Testis (tissue), 3 donors: ENCODE data around the gene CCPG1. TPM values are rescaled to one million over a fixed set of nuclear protein-coding genes. Genes with fewer than 3 reads are reported as not detected.
A peak's percentile ranks its signal among the peaks of the same experiment; 100 is the strongest.
"Not testable (repeated sequence)": the region's sequence is repeated elsewhere in the genome, so short reads cannot be mapped to it uniquely, and the experiment has no call there.

Source experiments
- DNase-seq: peaks from one replicate; pipeline ENCODE4 v3.0.0-alpha.2; 2019
- H3K27ac ChIP-seq, 2 donors: fragments of 200-600 bp; sonication (generic); one replicate each; pipeline ENCODE4 v1.5.1; 2019
- H3K27me3 ChIP-seq: fragments of 200-600 bp; sonication (generic); one replicate; pipeline ENCODE4 v1.5.1; 2019
- H3K36me3 ChIP-seq: fragments of 200-600 bp; sonication (generic); one replicate; pipeline ENCODE4 v1.5.1; 2017; ENCODE audit warnings: low read depth; ENCODE audit errors: missing control alignments
- H3K4me1 ChIP-seq: fragments of 200-600 bp; sonication (generic); one replicate; pipeline ENCODE4 v1.5.1; 2019
- H3K4me3 ChIP-seq, 2 donors: fragments of 200-600 bp; sonication (generic); one replicate each; pipeline ENCODE4 v1.5.1; 2017 to 2019
- H3K9me3 ChIP-seq: fragments of 200-600 bp; sonication (generic); one replicate; pipeline ENCODE4 v1.5.1; 2017
- CTCF ChIP-seq, 3 experiments: fragments of 450-650 bp in 2 of 3; fragments of 200-600 bp in 1 of 3; sonication (generic) in 1 of 3; IDR thresholded peaks; one replicate each; pipeline ENCODE4 v1.5.1; 2016 to 2019; ENCODE audit warnings: antibody characterized with exemption in 3 of 3, mild to moderate bottlenecking in 2 of 3, moderate library complexity in 1 of 3
- POLR2A ChIP-seq: fragments of 450-650 bp; IDR thresholded peaks from one replicate; pipeline ENCODE4 v1.6.1; 2017; ENCODE audit warnings: antibody characterized with exemption, mild to moderate bottlenecking, moderate library complexity
- WGBS, 2 donors: methylation state at CpG; one replicate each; pipeline ENCODE4 v1.1.5; 2018; 5-methylcytosine and 5-hydroxymethylcytosine counted together
- intact Hi-C: fragments of 100-400 bp; cut with DNase I; formaldehyde crosslinking; loops from one replicate; pipeline ENCODE4 v1.15.1; 2023; ENCODE audit warnings: low total_unique reads
- polyA plus RNA-seq: library from polyadenylated mRNA; stranded (reverse); fragments of 350-450 nt; fragmentation: Illumina TruSeq; extraction: RNeasy Lipid Tissue Mini Kit (QIAGEN cat#74804); gene quantifications from one replicate; pipeline ENCODE4 v1.2.3, GENCODE V29; 2014; ENCODE audit warnings: low read depth, low replicate concordance; ENCODE audit not compliant: insufficient read depth
- total RNA-seq, 2 donors: library from RNA; depleted of rRNA; stranded (reverse); fragments of >200 nt; gene quantifications; one replicate each; pipeline ENCODE4 v1.2.3, GENCODE V29; 2016

CCPG1 gene
- total and polyA plus RNA-seq, 3 donors from 2014 or later, result 21.6 to 37.1 (median 25.6) TPM

- Histone ChIP-seq H3K36me3 (no peaks in the 10 kb centered on the region), H3K4me3 (peak overlapping the region; percentile 72 to 89), H3K4me1 (no peaks in the 10 kb centered on the region), H3K27ac (peak overlapping the region; percentile 80 to 86), H3K9me3 (no peaks in the 10 kb centered on the region), H3K27me3 (no peaks in the 10 kb centered on the region)
- no peak for DNase-seq
- WGBS, 2 donors, result 1 to 2% methylated on average over 10 to 20 of the region's 20 CpGs
- intact Hi-C loops, result no loop called here
- TF ChIP-seq CTCF (IDR thresholded peaks at IDR 0.05) (no peak), POLR2A (no peak)
Measured at GRCh38 chr15:55407498-55408011, 604 bp downstream of the CCPG1 start.

GRCh38 chr15:55403531-55403930, 4.6 kb downstream of the CCPG1 start:
- intact Hi-C loops, result no loop called here
- no peaks in the 10 kb centered on the region for H3K4me1 ChIP-seq
- DNase-seq, result no peak

GRCh38 chr15:55402707-55403106, 5.5 kb downstream of the CCPG1 start:
- no peaks in the 10 kb centered on the region for H3K4me1 ChIP-seq
- TF ChIP-seq POLR2A, result no peak
- TF ChIP-seq CTCF (IDR thresholded peaks at IDR 0.05), result no peak
- no peak for DNase-seq
- no peaks in the 10 kb centered on the region for H3K9me3 ChIP-seq
- H3K27me3 ChIP-seq, result no peaks in the 10 kb centered on the region
- no peak overlapping the region for H3K4me3 ChIP-seq
- intact Hi-C loops, result no loop called here
- no peaks in the 10 kb centered on the region for H3K36me3 ChIP-seq
- no peak overlapping the region for H3K27ac ChIP-seq

More at GRCh38 chr15:55403531-55403930, 4.6 kb downstream of the CCPG1 start:
- TF ChIP-seq POLR2A (no peak), CTCF (IDR thresholded peaks at IDR 0.05) (no peak)
- Histone ChIP-seq H3K9me3 (no peaks in the 10 kb centered on the region), H3K36me3 (no peaks in the 10 kb centered on the region), H3K27ac (no peak overlapping the region), H3K27me3 (no peaks in the 10 kb centered on the region), H3K4me3 (no peak overlapping the region)

- TF ChIP-seq CTCF (IDR thresholded peaks at IDR 0.05), result no peak
- no peak for TF ChIP-seq POLR2A
- intact Hi-C loops, result no loop called here
- WGBS, 2 donors, result 69 to 91% methylated on average over 1 of the region's 1 CpG
Measured at GRCh38 chr15:55401786-55402246, 6.3 kb downstream of the CCPG1 start.

GRCh38 chr15:55400050-55400449, 8.1 kb downstream of the CCPG1 start:
- WGBS, 2 donors, result 85 to 95% methylated on average over 8 of the region's 8 CpGs
- H3K36me3 ChIP-seq, H3K4me1 ChIP-seq: not testable (repeated sequence)

More at GRCh38 chr15:55401786-55402246, 6.3 kb downstream of the CCPG1 start:
- no peaks in the 10 kb centered on the region for H3K9me3 ChIP-seq
- H3K4me1 ChIP-seq, result no peaks in the 10 kb centered on the region
- H3K27ac ChIP-seq, result no peak overlapping the region
- no peaks in the 10 kb centered on the region for H3K27me3 ChIP-seq
- DNase-seq, result no peak
- no peaks in the 10 kb centered on the region for H3K36me3 ChIP-seq
- no peak overlapping the region for H3K4me3 ChIP-seq

More at GRCh38 chr15:55400050-55400449, 8.1 kb downstream of the CCPG1 start:
- H3K9me3 ChIP-seq, H3K27ac ChIP-seq, intact Hi-C loops, DNase-seq, H3K4me3 ChIP-seq, H3K27me3 ChIP-seq: not testable (repeated sequence)
